ENCODE measurements around the gene FUT7. TPM values are rescaled to one million over a fixed set of nuclear protein-coding genes. Genes with fewer than 3 reads are reported as not detected.
A peak's percentile ranks its signal among the peaks of the same experiment; 100 is the strongest.

Gene FUT7
- total and polyA plus RNA-seq, 2 of the 13 experiments (the other 11 are each of a cell fraction or from before 2014, with no cell fraction given) = 0.05 TPM; not detected in 1

DNA sequence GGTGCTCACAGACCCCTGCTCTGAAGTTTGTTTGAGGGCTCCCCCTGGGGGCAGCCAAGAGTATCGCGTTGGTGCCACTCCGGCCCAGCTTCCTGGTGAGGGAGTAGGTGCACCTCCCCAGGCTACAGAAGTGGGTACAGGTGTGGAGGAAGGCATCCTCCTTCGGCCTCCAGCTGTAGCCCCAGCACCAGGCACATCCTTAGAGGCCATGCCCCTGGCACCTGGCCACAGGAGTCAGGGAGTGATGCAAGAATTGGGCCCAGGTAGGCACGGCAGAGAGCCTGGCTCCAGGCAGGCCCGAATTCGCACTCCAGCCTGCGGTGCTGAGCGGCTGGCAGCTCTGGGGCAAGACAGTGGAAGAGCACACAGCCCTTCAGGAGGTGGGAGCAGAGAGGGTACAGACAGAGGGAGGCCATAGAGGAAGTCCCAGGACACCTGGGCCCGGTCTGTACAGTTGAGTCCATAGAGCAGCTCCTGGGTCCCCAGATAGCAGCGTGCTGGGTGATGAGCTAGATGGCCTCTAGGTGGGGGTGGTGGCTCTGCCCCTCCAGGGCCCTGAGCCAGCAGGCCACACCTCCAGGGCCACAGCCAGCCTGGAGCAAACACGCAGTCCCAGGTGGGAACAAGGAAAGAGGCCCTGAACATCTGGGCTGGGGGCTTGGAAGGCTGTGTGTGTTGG is 36.1 kb upstream of the FUT7 start (continued):
- TF ChIP-seq, protein P1, sequence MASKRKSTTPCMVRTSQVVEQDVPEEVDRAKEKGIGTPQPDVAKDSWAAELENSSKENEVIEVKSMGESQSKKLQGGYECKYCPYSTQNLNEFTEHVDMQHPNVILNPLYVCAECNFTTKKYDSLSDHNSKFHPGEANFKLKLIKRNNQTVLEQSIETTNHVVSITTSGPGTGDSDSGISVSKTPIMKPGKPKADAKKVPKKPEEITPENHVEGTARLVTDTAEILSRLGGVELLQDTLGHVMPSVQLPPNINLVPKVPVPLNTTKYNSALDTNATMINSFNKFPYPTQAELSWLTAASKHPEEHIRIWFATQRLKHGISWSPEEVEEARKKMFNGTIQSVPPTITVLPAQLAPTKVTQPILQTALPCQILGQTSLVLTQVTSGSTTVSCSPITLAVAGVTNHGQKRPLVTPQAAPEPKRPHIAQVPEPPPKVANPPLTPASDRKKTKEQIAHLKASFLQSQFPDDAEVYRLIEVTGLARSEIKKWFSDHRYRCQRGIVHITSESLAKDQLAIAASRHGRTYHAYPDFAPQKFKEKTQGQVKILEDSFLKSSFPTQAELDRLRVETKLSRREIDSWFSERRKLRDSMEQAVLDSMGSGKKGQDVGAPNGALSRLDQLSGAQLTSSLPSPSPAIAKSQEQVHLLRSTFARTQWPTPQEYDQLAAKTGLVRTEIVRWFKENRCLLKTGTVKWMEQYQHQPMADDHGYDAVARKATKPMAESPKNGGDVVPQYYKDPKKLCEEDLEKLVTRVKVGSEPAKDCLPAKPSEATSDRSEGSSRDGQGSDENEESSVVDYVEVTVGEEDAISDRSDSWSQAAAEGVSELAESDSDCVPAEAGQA (IDR thresholded peaks at IDR 0.05; ENCODE audit: low read depth) = no peak
- TF ChIP-seq, protein P1 (CRISPR knock-in tag; IDR thresholded peaks at IDR 0.05; ENCODE audit: borderline replicate concordance) = no peak
- TF ChIP-seq, protein P2, sequence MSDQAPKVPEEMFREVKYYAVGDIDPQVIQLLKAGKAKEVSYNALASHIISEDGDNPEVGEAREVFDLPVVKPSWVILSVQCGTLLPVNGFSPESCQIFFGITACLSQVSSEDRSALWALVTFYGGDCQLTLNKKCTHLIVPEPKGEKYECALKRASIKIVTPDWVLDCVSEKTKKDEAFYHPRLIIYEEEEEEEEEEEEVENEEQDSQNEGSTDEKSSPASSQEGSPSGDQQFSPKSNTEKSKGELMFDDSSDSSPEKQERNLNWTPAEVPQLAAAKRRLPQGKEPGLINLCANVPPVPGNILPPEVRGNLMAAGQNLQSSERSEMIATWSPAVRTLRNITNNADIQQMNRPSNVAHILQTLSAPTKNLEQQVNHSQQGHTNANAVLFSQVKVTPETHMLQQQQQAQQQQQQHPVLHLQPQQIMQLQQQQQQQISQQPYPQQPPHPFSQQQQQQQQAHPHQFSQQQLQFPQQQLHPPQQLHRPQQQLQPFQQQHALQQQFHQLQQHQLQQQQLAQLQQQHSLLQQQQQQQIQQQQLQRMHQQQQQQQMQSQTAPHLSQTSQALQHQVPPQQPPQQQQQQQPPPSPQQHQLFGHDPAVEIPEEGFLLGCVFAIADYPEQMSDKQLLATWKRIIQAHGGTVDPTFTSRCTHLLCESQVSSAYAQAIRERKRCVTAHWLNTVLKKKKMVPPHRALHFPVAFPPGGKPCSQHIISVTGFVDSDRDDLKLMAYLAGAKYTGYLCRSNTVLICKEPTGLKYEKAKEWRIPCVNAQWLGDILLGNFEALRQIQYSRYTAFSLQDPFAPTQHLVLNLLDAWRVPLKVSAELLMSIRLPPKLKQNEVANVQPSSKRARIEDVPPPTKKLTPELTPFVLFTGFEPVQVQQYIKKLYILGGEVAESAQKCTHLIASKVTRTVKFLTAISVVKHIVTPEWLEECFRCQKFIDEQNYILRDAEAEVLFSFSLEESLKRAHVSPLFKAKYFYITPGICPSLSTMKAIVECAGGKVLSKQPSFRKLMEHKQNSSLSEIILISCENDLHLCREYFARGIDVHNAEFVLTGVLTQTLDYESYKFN (CRISPR knock-in tag; conservative IDR thresholded peaks at IDR 0.05) = 0 out of 2 replicates have a peak, but pooled peaks have one; percentile 19
- TF ChIP-seq ZNF652 (CRISPR knock-in tag; IDR thresholded peaks at IDR 0.05; ENCODE audit: borderline replicate concordance, low read depth) = no peak
- peak; percentile 59 for TF ChIP-seq HDAC2 (CRISPR knock-in tag; IDR thresholded peaks at IDR 0.05)
- 0 out of 2 replicates have a peak, but pooled peaks have one; percentile 6 for TF ChIP-seq RFXAP (CRISPR knock-in tag; IDR thresholded peaks at IDR 0.05; ENCODE audit: borderline replicate concordance)
- TF ChIP-seq, protein P3, sequence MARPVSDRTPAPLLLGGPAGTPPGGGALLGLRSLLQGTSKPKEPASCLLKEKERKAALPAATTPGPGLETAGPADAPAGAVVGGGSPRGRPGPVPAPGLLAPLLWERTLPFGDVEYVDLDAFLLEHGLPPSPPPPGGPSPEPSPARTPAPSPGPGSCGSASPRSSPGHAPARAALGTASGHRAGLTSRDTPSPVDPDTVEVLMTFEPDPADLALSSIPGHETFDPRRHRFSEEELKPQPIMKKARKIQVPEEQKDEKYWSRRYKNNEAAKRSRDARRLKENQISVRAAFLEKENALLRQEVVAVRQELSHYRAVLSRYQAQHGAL (CRISPR knock-in tag; IDR thresholded peaks at IDR 0.05; ENCODE audit: not compliant biosample characterization) = no peak
- TF ChIP-seq, protein P4, sequence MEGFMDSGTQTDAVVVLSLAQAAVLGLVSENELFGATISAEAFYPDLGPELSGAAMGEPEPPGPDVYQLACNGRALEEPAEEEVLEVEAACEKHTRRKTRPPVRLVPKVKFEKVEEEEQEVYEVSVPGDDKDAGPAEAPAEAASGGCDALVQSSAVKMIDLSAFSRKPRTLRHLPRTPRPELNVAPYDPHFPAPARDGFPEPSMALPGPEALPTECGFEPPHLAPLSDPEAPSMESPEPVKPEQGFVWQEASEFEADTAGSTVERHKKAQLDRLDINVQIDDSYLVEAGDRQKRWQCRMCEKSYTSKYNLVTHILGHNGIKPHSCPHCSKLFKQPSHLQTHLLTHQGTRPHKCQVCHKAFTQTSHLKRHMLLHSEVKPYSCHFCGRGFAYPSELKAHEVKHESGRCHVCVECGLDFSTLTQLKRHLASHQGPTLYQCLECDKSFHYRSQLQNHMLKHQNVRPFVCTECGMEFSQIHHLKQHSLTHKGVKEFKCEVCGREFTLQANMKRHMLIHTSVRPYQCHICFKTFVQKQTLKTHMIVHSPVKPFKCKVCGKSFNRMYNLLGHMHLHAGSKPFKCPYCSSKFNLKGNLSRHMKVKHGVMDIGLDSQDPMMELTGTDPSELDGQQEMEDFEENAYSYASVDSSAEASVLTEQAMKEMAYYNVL (CRISPR knock-in tag; IDR thresholded peaks at IDR 0.05; ENCODE audit: borderline replicate concordance) = peak; percentile 47; the same call in 1 of the 2 replicates
- TF ChIP-seq ZNF34 (CRISPR knock-in tag; IDR thresholded peaks at IDR 0.05; ENCODE audit: borderline replicate concordance) = no peak
- peak; percentile 31; the same call in 1 of the 2 replicates for TF ChIP-seq IRF2 (CRISPR knock-in tag; IDR thresholded peaks at IDR 0.05)
- TF ChIP-seq, protein P5, sequence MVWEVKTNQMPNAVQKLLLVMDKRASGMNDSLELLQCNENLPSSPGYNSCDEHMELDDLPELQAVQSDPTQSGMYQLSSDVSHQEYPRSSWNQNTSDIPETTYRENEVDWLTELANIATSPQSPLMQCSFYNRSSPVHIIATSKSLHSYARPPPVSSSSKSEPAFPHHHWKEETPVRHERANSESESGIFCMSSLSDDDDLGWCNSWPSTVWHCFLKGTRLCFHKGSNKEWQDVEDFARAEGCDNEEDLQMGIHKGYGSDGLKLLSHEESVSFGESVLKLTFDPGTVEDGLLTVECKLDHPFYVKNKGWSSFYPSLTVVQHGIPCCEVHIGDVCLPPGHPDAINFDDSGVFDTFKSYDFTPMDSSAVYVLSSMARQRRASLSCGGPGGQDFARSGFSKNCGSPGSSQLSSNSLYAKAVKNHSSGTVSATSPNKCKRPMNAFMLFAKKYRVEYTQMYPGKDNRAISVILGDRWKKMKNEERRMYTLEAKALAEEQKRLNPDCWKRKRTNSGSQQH (CRISPR knock-in tag; IDR thresholded peaks at IDR 0.05; ENCODE audit: low read depth) = no peak
- peak; percentile 92; the same call in 1 of the 2 replicates for TF ChIP-seq MTF2 (CRISPR knock-in tag; IDR thresholded peaks at IDR 0.05; ENCODE audit: borderline replicate concordance)
- no peak; the same call in 1 of the 2 replicates for TF ChIP-seq ISL2 (CRISPR knock-in tag; IDR thresholded peaks at IDR 0.05)
- no peak; the same call in 1 of the 2 replicates for TF ChIP-seq NAIF1 (CRISPR knock-in tag; IDR thresholded peaks at IDR 0.05; ENCODE audit: borderline replicate concordance)
